DMS114 treated with DMSO at 0.1 percent for 48 hours (cell line): ENCODE results near the gene BCO1.
A peak's percentile ranks its signal among the peaks of the same experiment; 100 is the strongest.

Experiments used
- DNase-seq: peaks from one replicate; lab custom pipeline; 2025; ENCODE audit not compliant: unreplicated experiment; lab: John Stamatoyannopoulos, UW

Gene BCO1

DNA sequence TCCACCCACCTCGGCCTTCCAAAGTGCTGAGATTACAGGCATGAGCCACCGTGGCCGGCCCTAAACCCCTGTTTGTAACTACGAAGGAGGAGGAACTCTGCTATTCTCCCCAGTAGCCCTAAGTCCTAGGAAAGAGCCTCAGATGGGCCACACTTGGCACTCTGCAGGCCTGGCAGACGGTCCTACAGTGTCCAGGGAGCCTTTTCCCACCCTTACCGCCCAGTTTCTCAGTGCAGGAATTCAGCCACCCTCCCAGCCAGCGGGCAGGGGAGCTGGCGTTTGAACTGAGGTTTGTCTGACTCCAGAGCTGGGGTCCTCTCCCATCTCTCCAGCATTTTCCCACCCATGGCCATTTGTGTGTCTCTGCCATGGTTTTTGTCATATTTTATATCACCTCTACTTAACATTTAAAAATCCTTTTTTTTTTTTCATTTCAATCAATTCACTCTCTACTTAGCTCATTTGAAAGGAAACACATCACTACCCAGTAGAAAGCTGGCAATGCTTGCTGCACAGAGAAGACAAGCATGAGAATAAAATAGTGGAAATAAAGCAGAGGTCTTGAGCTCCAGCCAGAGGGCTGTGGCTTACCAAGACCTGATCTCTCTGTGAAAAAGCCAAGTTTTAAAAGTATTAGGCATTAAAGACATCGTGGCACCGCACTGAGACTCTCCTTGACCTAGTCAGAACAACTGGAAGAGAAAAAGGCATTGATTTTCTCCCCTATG, 34.9 kb downstream of the BCO1 start:
- no peak for DNase-seq

DNA sequence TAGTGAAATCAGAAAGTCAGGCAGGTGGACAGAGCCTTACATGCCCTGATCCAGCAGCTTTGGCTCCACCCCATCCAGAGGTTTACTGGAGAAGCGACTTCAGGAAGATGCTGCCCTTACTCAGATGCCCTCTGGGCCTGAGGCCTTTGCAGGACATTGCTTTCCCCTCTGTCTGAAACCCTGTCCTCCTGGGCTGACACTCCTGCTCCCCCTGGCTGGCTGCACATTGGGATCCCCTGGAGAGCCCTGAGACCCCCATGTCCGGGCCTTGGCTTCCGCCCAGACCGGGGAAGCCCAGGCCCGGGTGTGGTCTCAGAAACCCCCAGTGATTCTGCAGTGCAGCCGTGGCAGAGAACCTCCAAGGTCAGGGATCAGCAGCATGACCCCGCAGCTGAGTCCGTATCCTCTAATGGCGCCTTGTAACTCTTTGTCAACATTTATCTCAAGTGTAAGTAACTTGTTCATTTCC, 36.6 kb downstream of the BCO1 start:
- DNase-seq, result no peak

DNA sequence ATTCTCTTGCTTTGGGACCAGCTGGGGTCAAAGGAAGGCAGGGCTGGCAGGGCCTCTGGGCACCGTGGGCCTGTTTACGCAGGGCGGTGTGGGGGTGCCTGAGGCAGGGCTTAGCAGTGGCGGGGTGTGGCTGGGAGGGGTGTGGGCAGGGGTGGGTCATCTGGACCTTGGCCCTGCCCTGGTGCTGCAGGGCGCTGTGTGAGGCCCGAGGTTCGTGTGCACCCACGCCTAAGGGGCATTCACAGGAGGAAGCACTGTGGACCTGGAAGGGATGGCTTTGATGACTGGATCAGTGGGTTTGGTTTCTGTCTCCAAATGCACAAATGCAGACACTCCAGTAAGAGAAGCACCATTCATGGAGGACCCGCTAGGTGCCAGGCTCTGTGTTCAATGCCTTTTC, 37.3 kb downstream of the BCO1 start:
- no peak for DNase-seq

DNA sequence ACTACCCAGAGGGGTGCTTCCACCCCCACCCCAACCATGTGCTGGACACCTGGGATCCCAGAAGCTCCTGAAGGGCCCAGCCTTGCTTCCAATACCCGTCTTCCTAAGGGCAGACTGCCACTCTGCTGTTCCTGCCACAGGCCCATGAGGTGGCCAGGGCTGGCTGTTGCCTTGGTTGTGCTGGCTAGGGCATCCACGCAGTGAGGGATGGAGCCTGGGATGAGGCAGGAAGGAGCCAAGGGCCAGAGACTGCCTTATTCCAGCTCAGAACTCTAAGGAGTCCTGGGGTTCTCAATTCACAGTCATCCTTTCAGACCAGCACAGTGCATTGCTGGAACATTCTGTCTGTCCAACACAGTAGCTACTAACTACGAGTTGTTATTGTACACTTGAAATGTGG, 37.8 kb downstream of the BCO1 start:
- no peak for DNase-seq

DNA sequence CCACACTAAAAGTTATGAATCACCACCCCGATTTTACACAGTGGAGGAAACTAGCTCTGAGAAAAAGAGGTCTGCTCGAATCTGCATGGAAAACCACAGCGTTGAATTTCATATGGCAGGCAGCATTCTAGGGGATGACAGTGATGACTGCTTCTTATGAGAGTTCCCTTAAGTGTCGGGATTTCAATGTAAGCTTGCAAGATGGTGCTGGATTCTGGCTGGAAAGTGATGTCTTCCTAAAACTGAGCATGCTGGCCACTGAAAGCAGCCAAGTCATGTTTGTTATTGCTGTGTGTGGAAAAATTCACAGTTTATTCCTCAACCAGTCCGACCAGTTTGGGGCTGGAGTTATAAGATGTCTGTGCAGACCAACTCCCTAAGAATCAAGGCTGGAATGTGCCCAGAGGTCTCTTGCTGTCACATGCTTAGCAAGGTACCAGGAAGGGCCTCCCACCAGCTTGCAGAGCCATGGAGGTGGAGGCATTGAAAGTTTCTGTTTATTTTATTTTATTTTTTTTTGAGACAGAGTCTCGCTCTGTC, 39.1 kb downstream of the BCO1 start:
- DNase-seq, result no peak

DNA sequence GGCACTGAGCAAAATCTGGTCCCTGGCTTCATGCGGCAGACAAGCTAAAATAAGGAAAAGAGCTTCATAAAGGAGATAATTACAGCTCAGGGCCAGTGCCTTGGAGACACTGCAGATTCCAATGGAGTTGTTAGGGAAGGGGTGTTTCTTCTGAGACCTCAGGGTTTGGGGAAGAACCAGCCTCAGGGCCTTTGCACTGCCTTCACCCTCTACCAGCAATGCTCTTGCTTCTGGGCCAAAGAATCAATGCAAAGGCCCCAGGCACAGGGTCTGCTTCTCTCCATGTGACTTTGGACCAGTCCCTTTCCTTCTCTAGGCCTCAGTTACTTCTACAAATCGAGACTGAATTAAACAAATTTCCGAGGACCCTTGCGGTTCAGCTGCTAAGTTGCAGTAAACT, 40.0 kb downstream of the BCO1 start:
- no peak for DNase-seq

DNA sequence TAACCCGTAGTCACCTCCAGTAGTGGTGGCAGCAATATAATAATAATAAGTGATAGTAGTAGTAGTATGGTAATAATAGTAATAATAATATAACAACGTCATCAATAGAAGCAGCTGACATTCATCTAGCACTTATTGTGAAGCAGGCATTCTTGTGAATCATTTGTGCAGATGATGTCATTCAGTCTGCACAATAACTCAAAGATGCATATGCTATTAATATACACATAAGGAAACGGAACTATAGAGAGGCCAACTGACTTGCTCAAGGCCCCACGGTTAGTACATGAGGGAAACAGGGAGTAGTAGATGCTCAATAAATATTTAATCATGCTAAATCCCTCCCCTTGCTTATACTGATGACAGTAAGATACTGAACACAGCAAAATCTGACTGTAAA, 40.9 kb downstream of the BCO1 start:
- DNase-seq, result no peak

DNA sequence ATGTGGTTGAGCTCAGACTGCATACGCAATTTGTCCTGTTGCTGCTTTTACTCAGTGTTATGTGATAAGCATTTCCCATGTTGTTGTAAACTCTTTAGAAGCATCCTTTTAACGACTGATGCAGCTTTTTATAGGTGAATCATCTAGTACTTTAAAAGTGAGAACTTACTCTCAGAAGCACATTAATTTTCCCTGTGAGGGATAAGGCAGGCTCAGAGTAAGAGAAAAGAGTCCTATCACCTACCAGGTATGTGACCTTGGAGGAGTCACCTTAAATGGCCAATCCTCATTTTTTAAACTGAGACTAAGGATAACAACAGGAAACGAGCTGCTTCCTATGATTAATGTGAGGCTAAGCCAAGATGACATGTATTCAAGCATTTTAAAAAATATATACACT, 41.9 kb downstream of the BCO1 start:
- DNase-seq, result no peak

DNA sequence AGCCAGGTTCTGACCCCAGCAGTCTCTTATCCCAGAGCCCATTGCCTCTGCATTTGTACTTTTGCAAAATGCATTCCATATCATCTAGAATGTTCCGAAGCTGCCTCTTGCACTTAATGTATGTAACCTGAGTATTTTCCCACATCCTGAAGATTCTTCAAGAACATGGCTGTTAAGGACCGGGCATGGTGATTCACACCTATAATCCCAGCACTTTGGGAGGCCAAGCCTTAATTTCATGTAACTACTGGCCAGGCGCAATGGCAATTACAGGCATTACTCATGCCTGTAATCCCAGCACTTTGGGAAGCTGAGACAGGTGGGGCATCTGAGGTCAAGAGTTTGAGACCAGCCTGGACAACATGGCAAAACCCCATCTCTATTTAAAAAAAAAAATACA, 44.6 kb downstream of the BCO1 start:
- no peak for DNase-seq

DNA sequence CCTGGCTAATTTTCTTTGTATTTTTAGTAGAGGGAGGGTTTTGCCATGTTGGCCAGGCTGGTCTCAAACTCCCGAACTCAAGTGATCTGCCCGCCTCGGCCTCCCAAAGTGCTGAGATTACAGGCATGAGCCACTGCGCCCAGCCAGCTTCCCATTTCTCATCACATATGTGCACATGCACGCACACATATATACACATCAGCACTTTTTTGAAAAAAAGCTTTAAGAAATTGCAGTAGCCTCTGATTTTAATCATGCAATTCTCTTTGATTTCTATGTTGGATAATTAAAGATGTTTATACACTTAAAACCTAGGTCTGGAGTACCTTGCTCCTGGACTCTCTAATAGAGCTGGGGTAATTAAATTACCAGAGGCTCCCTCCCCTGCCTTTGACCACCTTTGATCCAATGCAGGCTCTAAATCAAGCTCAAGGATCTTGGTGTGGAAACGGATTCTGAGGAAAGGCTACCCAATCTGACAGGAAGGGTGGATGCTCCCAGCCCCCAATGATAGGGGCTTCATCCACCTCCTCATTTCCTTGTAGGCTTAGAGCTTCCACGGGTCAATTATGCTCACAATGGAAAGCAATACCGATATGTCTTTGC, 46.6 kb downstream of the BCO1 start:
- DNase-seq, result no peak

DNA sequence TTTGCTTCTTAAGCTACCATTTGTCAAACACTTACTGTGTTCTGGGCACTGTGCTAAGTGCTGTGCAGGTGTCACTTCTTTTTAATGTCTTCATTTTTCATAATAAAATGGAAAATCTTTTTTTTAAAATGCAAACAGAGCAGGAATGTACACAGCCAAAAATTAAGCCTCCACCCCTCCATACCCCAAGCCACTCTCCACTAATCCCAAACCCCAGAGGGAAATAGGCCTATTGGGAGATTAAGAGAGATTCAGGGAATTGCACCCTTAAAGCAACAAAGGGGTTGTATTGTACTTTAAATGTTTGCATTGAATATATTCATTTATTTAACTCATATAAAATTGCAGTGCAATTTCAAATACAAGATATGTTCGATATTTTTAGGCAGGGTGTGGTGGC, 47.7 kb downstream of the BCO1 start:
- DNase-seq, result no peak

DNA sequence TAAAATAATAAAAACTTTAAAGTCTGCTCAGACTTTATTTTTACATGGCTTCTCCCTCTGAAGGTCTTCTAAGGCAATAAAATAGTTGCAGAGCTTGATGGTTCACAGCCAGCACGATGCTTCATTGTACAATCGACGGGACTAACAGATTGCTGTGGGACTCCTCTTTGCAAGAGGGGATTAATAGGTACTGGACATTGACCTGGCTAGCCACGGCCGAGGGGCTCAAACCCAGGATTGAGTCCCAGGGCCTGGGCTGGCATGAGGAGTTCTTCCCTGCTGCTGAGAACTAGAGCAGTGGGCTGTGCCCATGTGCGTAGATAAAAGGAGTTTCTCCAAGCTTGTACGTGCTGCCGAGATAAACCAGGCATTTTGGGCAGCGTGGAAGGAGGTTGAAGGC, 52.6 kb downstream of the BCO1 start:
- DNase-seq, result no peak

DNA sequence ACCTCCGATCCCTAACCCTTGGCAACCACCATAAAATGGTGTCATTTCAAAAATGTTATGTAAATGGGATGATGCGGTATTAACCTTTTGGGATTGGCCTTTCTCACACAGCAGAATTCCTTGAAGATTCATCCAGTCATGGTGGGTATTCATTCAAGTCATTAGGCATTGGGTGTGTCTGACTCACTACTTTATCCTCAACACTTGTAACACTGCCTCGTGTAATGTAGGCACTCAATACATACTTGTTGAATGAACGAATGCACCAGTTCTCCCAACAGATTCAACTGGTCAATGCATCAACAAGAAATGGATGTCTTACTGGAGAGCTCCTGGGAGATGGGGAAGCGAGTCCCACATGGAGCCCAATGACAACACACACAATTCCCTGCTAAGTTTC, 54.4 kb downstream of the BCO1 start:
- DNase-seq, result no peak

DNA sequence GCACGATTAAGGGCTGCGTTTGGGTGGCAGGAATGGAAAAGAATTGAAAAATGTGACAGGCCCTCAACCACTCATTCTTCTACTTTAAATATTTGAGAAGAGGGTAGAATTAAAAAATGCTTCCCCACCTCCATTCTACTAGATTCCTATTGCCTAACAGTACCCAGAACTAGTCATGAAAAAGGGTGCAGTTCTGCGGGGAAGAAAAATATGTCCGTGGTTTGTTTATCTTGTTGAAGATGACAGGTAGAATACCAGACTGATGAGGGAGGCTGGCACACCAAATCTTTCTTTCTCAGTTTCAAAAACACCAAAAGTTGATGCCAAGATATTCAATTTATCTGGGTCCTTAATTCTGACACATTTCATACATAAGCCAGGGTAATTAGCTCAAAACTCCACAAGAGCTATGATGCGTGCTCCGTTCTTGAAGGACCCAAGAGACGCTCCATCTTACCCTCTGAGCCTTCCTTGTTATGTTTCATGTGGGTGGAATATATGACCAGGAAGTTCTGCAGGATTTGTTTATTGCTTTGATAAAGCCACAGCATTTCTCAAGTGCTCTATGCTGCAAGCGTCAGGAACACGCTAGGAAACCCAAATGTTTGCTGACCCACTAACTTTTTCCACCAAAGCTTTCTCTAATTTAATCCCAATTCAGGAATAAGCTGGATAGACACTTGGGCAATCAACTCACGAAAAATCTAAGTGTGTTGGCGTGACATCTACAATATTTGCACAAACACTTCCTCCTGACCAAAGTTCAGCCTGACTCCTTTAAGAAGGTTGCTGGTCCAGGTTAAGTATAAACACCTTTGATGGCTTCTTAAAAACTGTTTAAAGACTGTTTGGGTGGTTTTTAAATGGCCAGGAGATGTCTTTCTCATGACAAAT, 55.7 kb downstream of the BCO1 start:
- no peak for DNase-seq

DNA sequence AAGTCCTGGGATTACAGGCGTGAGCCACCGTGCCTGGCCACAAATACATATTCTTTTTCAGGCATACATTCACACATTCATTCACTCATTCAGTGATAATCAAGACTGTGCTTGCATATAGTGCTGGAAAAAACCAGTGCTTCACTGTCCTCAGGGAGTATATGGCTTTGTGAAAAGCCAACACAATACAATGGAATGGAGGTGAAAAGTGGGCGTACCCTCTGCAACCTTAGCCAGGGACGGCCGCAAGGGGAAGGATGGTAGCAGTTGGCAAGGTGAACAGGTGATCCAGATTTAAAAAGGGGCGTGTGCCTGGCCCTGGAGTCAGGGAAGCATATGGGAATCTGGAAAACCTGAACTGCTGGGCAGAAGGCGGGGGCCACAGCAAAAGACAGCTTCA, 58.1 kb downstream of the BCO1 start:
- DNase-seq, result no peak

DNA sequence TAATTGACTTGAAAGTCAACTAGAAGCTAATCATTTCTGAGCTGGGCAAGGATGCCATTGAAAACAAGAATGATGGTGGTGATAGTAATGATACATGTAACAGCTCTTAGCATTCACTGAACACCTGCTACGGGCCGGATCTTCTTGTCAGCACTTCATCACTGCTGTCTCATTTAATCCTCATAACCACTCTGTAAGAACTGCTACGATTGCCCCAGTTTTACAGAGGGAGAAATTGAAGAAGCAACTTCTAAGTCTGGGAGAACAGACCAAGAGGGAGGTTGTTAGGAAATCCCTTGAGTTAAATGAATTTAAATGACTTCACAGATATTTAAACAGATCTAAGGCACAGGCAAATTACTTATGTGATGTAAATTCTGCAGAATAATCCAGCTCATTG, 69.3 kb downstream of the BCO1 start:
- DNase-seq, result no peak

DNA sequence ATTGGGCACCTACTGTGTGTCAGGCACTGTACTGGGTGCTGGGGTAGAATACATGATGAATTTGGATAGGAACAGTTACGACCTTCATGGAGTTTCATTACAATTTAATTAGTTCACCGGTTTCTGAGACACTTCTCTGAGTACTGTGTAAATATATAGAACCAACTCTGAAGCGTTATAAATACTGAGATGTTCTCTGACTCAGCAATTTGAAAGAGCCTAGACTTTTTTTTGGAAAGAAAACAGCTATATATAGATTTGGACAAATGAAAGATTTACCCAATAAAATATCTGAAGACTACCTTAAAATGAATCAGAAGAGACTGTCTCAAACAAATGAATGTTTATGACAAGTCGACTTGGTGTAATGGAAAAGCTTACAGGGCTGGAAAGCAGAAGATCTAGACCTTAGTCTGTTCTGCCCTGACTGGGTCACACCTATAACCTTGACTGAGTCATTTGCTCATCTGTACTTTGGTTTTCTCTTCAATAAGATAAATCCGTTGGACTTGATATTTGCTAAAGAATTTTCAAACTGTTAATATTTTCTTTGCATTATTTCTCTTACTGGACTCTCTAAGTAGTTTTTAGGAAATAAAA, 71.7 kb downstream of the BCO1 start:
- no peak for DNase-seq

DNA sequence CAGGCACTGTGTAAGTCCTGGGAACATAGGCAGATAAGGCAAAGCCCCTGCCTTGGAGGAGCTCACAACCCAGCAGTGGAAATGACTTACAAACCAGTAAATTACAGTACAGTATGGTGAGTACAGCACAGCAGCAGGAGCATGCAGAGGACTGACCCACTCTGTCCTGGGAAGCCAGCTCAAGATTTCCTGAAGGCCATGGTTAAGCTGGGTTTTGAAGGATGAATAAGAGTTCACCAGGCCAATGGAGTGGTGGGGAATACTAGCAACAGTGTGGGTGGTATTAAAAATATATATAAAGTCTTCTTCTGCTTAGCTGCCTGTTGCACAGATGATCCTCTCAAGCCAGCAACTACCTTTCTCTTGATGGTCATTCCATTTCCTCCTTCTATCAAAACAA, 73.3 kb downstream of the BCO1 start:
- DNase-seq, result no peak

DNA sequence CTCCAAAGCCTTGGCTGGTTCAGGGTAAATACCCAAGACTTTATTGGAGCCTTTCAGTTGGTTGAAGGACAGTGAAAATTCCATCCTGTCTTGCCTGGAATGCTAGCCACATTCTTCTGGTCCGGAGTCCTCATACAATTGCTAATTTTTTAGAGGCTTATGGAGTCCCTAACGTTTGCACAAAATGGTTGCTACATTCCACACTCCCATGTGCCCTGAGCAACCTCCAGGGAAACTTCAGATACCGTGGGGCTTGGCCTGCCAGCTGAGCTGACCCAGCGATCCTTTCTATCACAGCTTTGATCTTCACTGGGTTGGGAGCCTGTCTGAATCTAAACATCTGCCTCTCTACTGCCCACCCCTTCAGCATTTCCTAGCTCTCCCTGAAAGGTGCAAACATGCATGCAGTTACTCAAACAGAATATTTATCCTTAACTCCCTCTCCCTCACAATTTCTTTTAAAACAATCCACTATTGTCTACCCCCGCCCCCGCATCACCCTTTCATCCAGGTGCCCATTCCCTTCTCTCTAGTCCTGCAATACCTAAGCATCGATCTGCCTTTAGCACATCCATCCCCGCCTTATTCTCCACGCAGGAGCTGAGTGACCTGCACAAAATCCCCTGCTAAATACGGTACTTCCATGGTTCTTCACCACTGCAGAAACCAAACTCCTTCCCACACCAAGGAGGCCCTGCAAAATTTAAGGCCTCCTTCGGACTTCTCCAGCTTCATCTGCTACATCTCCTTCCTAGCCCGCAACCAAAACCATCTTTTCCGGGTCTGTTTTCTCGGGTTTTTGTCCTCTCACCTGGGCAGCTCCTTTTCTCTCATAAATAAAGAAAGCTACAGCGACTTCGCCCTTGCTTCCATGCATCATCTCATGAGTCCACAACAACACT, 75.5 kb downstream of the BCO1 start:
- no peak for DNase-seq

DNA sequence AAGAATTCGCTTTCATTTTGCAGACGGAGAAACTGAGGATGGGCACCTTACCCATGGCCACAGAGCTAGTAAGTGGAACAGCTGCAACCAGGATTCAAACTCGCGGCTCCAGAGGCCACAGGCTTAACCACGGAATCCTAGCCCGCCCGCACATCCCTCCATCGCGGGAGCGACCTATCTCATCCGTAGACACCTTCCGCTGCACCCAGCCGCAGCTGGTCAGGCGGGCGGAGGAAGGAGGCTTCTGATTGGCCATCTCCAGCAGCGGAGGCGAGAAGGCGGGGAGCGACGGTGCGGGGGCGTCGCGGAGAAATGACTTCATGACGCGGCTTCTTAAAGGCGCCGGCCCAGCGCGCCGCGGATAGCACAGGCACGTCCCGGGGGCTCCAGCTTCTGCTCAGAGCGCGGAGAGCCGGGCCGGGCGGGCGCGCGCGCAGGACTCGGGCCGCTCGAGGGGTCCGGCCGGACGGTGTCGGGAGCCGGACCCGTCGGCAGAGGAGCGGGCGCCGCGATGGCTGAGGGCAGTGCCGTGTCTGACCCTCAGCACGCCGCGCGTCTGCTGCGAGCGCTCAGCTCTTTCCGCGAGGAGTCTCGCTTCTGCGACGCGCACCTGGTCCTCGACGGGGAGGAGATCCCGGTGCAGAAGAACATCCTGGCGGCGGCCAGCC, 76.2 kb downstream of the BCO1 start, which contains the start of gene GAN:
TSS of gene GAN (plus strand) at position 360 of the 668 bp plus-strand sequence. CDS start at position 512, 152 bp downstream.
- peak; percentile 91 for DNase-seq
